Diencephalon (tissue), 1 donor: Measurements from ENCODE around the gene IBA57. TPM values are rescaled to one million over a fixed set of nuclear protein-coding genes. Genes with fewer than 3 reads are reported as not detected.

Experiments
- small RNA-seq: library from RNA; depleted of rRNA; stranded (forward); fragments of <200 nt; gene quantifications from one replicate; pipeline ENCODE3, GENCODE V24; 2014
- total RNA-seq: library from RNA; depleted of rRNA; stranded (reverse); fragments of >200 nt; gene quantifications from one replicate; pipeline ENCODE4 v1.2.3, GENCODE V29; 2014

The IBA57 gene
- 5.5 TPM for total RNA-seq

GRCh38 chr1:228165372-228166169 lies at the start of gene IBA57:
Gene IBA57 (plus strand): TSS chr1:228165804. CDS start chr1:228165817, 13 bp downstream.

DNA sequence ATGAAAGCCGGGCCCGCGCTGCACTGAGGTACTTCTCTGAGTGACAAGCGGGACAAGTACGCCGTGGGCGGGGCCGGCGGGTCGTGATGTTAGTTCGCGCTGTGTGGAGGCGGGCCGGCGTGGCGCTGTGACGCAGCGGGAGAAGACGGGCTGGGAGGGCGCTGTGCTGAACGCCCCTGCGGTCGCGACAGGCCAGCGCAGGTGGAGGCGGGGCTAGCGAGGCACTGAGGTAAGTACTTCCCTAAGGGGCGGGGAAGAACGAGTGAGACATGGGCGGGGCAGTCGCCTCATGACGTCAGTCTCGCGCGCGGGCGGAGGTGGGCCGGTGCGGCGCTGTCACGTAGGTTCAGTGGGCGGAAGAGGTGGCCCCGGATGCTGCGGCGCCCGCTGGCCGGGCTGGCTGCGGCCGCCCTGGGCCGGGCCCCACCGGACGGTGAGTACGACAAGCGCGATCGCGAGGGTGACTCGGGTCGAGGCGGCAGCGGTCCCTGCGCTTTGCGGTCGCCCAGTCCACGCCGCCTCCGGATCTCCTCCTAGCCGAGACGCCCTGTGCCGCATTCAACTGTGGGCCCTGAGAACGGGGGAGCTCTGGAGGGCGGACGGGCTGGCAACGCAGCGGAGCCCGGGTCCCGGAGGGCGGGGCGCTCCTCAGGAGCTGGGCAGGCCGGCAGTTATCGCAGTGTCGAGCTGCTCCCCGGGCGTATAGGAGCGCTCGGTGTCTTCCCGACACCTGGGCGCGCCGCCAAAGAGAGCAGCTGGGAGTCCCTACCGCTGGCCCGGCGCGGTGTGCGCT lies 25.5 kb upstream of the IBA57 start, which contains the start of gene GUK1:
Gene GUK1 (plus strand): TSS at position 349 of the 793 bp plus-strand sequence. CDS start 24 bp downstream, at position 373.

GRCh38 chr1:228149406-228150119 lies 16.0 kb upstream of the IBA57 start, which contains the start of gene GJC2:
Gene GJC2 (plus strand): TSS chr1:228149930. CDS start chr1:228157759, 7,829 bp downstream.

DNA sequence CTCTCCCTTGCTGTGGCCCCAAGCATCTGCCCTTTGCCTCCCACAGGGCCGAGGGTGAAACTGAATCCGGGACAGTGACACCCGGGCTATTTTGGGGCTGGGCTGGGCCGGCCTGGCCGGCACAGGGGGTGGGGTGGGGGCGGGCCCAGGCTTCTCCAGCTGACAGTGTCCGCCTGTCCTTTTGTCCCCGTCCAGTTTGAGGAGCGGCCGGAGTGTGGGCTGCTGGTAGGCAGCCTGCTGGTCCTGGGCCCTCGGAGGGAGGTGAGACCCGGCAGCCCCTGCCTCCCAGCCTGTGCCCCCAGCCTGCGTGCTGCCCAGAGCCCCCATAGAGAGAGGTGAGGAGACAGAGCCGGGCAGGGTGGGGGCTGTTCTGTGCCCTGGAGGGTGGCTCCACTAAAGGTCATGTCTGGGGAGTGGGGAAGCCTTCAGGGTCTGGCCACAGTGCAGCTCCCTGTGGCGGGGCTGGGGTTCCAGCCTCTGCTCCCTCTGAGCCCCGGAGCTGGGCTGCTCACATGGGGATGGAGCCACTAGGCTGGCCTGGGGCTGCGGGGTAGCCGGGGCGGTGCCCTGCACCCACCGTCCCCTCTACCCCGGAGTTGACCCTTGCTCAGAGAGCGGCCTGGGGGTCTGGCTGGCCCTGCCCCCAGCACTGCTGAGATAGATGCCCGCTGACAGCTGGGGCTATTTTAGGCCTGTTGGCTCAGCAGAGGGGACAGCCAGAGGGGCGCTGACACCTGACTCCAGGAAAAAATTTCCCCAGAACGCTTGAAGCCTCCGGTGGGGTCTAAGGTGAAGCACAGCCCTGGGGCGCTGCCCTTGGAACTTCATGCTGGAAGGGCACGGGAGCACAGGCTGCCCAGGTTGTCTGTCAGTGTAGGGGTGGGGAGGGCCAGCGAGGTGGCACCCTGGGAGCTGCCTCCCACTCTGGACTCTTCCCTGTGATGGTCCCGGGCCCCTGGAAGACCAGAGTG lies 42.5 kb downstream of the IBA57 start, which contains the start of gene OBSCN:
Gene OBSCN (plus strand): TSS at position 194 of the 971 bp plus-strand sequence. CDS start 3,740 bp downstream, outside the sequence.

Small RNA genes lying within 50 kb of the gene (small RNA-seq; reads per million reads assigned to genes)
- not detected for gene AL359510.1

Other genes starting within 250 kb of the IBA57 start
- gene WNT9A, start 217.9 kb upstream of the IBA57 start, total RNA-seq: 2.8 TPM
- not detected for gene WNT3A, start 158.8 kb upstream of the IBA57 start, total RNA-seq
- 184 TPM for gene ARF1, start 83.1 kb upstream of the IBA57 start, total RNA-seq
- gene C1orf35, start 62.5 kb upstream of the IBA57 start, total RNA-seq: 6.5 TPM
- gene MRPL55, start 56.5 kb upstream of the IBA57 start, total RNA-seq: 35.8 TPM
- gene GUK1, start 25.5 kb upstream of the IBA57 start, total RNA-seq: 160 TPM
- 0.92 TPM for gene GJC2, start 15.9 kb upstream of the IBA57 start, total RNA-seq
- 30.2 TPM for gene OBSCN, start 42.2 kb downstream of the IBA57 start, total RNA-seq
- 15.5 TPM for gene TRIM11, start 241.0 kb downstream of the IBA57 start, total RNA-seq